ENCODE results near the gene TMEM19.
"Not testable (repeated sequence)": the region's sequence is repeated elsewhere in the genome, so short reads cannot be mapped to it uniquely, and the experiment has no call there.

TMEM19 gene

GRCh38 chr12:71666259-71666658 lies 19.6 kb upstream of the TMEM19 start:
- no peak for DNase-seq (ENCODE audit: low spot score)

GRCh38 chr12:71671311-71671710 lies 14.6 kb upstream of the TMEM19 start:
- DNase-seq (ENCODE audit: low spot score): no peak

- DNase-seq (ENCODE audit: low spot score): no peak
Measured at GRCh38 chr12:71671816-71672215, 14.1 kb upstream of the TMEM19 start.

GRCh38 chr12:71682466-71682865 lies 3.4 kb upstream of the TMEM19 start:
- DNase-seq (ENCODE audit: low spot score): no peak

GRCh38 chr12:71683633-71684032 lies 2.2 kb upstream of the TMEM19 start:
- no peak for DNase-seq (ENCODE audit: low spot score)

GRCh38 chr12:71684081-71684480 lies 1.8 kb upstream of the TMEM19 start:
- no peak for DNase-seq (ENCODE audit: low spot score)

GRCh38 chr12:71685312-71685906 lies 473 bp upstream of the TMEM19 start:
- DNase-seq (ENCODE audit: low spot score): no peak

GRCh38 chr12:71686658-71687025 lies 760 bp downstream of the TMEM19 start:
- DNase-seq (ENCODE audit: low spot score): no peak

- not testable (repeated sequence) for DNase-seq (ENCODE audit: low spot score)
Measured at GRCh38 chr12:71687172-71687571, 1.3 kb downstream of the TMEM19 start.

GRCh38 chr12:71688961-71689570 lies 3.2 kb downstream of the TMEM19 start:
- DNase-seq (ENCODE audit: low spot score): no peak

- peak; percentile 42 for DNase-seq (ENCODE audit: low spot score)
Measured at GRCh38 chr12:71691504-71692129, 5.7 kb downstream of the TMEM19 start.

- no peak for DNase-seq (ENCODE audit: low spot score)
Measured at GRCh38 chr12:71693126-71693525, 7.2 kb downstream of the TMEM19 start.

- not testable (repeated sequence) for DNase-seq (ENCODE audit: low spot score)
Measured at GRCh38 chr12:71693651-71694050, 7.8 kb downstream of the TMEM19 start.

GRCh38 chr12:71694099-71694820 lies 8.4 kb downstream of the TMEM19 start:
- peak; percentile 66 for DNase-seq (ENCODE audit: low spot score)

- DNase-seq (ENCODE audit: low spot score): no peak
Measured at GRCh38 chr12:71695782-71696181, 9.9 kb downstream of the TMEM19 start.

GRCh38 chr12:71702181-71702580 lies 16.3 kb downstream of the TMEM19 start:
- not testable (repeated sequence) for DNase-seq (ENCODE audit: low spot score)

GRCh38 chr12:71702590-71702989 lies 16.7 kb downstream of the TMEM19 start:
- no peak for DNase-seq (ENCODE audit: low spot score)

GRCh38 chr12:71703206-71703605 lies 17.3 kb downstream of the TMEM19 start:
- no peak for DNase-seq (ENCODE audit: low spot score)

GRCh38 chr12:71704920-71705319 lies 19.0 kb downstream of the TMEM19 start:
- DNase-seq (ENCODE audit: low spot score): no peak

GRCh38 chr12:71708658-71709057 lies 22.8 kb downstream of the TMEM19 start:
- no peak for DNase-seq (ENCODE audit: low spot score)

- DNase-seq (ENCODE audit: low spot score): no peak
Measured at GRCh38 chr12:71710276-71711125, 24.6 kb downstream of the TMEM19 start.

GRCh38 chr12:71718611-71719010 lies 32.7 kb downstream of the TMEM19 start:
- no peak for DNase-seq (ENCODE audit: low spot score)

Measured in D341Med (cell line).